ENCODE results near the gene FSTL5. TPM values are rescaled to one million over a fixed set of nuclear protein-coding genes. Genes with fewer than 3 reads are reported as not detected.
A peak's percentile ranks its signal among the peaks of the same experiment; 100 is the strongest.

Gene FSTL5
- total RNA-seq, 1 experiment from 2014 or later = not detected

GRCh38 chr4:162151850-162152249, 11.9 kb downstream of the FSTL5 start:
- no TSS peak for BruUV-seq (replicated peaks)
- Histone ChIP-seq H3K4me3 (replicated peaks in 1 of 2; ENCODE audit: low read depth in 1 of 2, low read length in 2 of 2) (no peak overlapping the region), H3K4me1 (ENCODE audit: control insufficient read depth in 1 of 2, insufficient read depth in 2 of 2, low read length in 2 of 2) (no peaks in the 10 kb centered on the region), H3K9ac (ENCODE audit: low read length) (no peak overlapping the region), H4K20me1 (ENCODE audit: insufficient read depth) (no peaks in the 10 kb centered on the region), H3K9me3 (ENCODE audit: control insufficient read depth in 1 of 2, insufficient read depth in 1 of 2, low read depth in 1 of 2, low read length in 2 of 2) (no peaks in the 10 kb centered on the region), H3K27me3 (ENCODE audit: insufficient read depth, low read length) (no peaks in the 10 kb centered on the region), H3K27ac (ENCODE audit: low read depth, low read length) (no peak overlapping the region), H3K4me2 (ENCODE audit: low read length) (no peak overlapping the region), H2AFZ (ENCODE audit: low read depth, low read length, poor library complexity, severe bottlenecking) (peak overlapping the region; percentile 13), H3K79me2 (ENCODE audit: insufficient read depth, low read length) (no peaks in the 10 kb centered on the region), H3K36me3 (ENCODE audit: control insufficient read depth in 1 of 2, insufficient read depth in 2 of 2, low read length in 2 of 2) (no peaks in the 10 kb centered on the region), H3K9me2 (ENCODE audit: insufficient read depth) (peaks cover 5% of the 10 kb centered on the region; the same call in 1 of the 2 replicates)
- RAD21 ChIA-PET (ENCODE audit: low non-redundant PET in 1 of 2, low total read pairs in 2 of 2, uncharacterized antibody in 2 of 2, unreplicated experiment in 2 of 2) = interaction anchor here in 1 of 2 experiments (0.6 kb wide), 1 partner anchor 310 kb away, joined by 3 read pairs; no protein-coding TSS in a partner anchor
- ATAC-seq (no peak), DNase-seq (ENCODE audit: low read depth, low spot score) (no peak)
- TF ChIP-seq EGR1 (IDR thresholded peaks at IDR 0.05; ENCODE audit: low read depth) = no peak
- no peak for TF ChIP-seq SIN3A (IDR thresholded peaks at IDR 0.05; ENCODE audit: low read depth)
- no peak for TF ChIP-seq YY1 (IDR thresholded peaks at IDR 0.05; ENCODE audit: extremely low read depth, insufficient replicate concordance, low read depth, low read length)
- no peak for TF ChIP-seq CTCF (IDR thresholded peaks at IDR 0.05 in 2 of 3, conservative IDR thresholded peaks at IDR 0.05 in 1 of 3; ENCODE audit: borderline replicate concordance in 1 of 3, insufficient read depth in 1 of 3, low read depth in 2 of 3, low read length in 2 of 3)
- no peak for TF ChIP-seq REST (IDR thresholded peaks at IDR 0.05; ENCODE audit: low read depth)
- intact Hi-C loops (cut with micrococcal nuclease) = no loop called here
- CTCF ChIA-PET = no interaction called here
- POLR2A ChIA-PET = no interaction called here
